Smooth muscle cell (in vitro differentiated cells): ENCODE data around the gene COQ10B. TPM values are rescaled to one million over a fixed set of nuclear protein-coding genes. Genes with fewer than 3 reads are reported as not detected.
A peak's percentile ranks its signal among the peaks of the same experiment; 100 is the strongest.

ENCODE experiments used
- DNase-seq: peaks from one replicate; lab custom pipeline; 2025; ENCODE audit not compliant: unreplicated experiment; lab: John Stamatoyannopoulos, UW
- H2AFZ ChIP-seq: fragments of 200-600 bp; sonication (generic); 2 replicates; pipeline ENCODE4 v1.6.0; 2016; ENCODE audit warnings: antibody characterized with exemption, low read depth, mild to moderate bottlenecking
- H3F3A ChIP-seq: fragments of 200-600 bp; sonication (generic); 2 replicates; pipeline ENCODE4 v1.6.0; 2017; ENCODE audit warnings: antibody characterized with exemption, low read depth
- H3K27ac ChIP-seq: fragments of 200-600 bp; sonication (generic); 2 replicates; pipeline ENCODE4 v1.5.1; 2016; ENCODE audit warnings: low read depth, mild to moderate bottlenecking
- H3K27me3 ChIP-seq: fragments of 200-600 bp; sonication (generic); 2 replicates; pipeline ENCODE4 v1.6.1; 2016; ENCODE audit warnings: low read depth, mild to moderate bottlenecking
- H3K36me3 ChIP-seq: fragments of 200-600 bp; sonication (generic); 2 replicates; pipeline ENCODE4 v1.5.1; 2016; ENCODE audit warnings: low read depth
- H3K4me1 ChIP-seq: fragments of 200-600 bp; sonication (generic); 2 replicates; pipeline ENCODE4 v1.5.1; 2016; ENCODE audit warnings: low read depth
- H3K4me2 ChIP-seq: fragments of 200-600 bp; sonication (generic); 2 replicates; pipeline ENCODE4 v1.6.0; 2016; ENCODE audit warnings: mild to moderate bottlenecking
- H3K4me3 ChIP-seq: fragments of 200-600 bp; sonication (generic); 2 replicates; pipeline ENCODE4 v1.5.1; 2016; ENCODE audit warnings: mild to moderate bottlenecking
- H3K79me2 ChIP-seq: fragments of 200-600 bp; sonication (generic); 2 replicates; pipeline ENCODE4 v1.6.0; 2016; ENCODE audit warnings: low read depth, mild to moderate bottlenecking
- H3K9ac ChIP-seq: fragments of 200-600 bp; sonication (generic); 2 replicates; pipeline ENCODE4 v1.6.0; 2016; ENCODE audit warnings: low read depth
- H3K9me3 ChIP-seq: fragments of 200-600 bp; sonication (generic); replicated peaks from 2 replicates; pipeline ENCODE4 v1.5.1; 2016; ENCODE audit warnings: low read depth
- H4K20me1 ChIP-seq: fragments of 200-600 bp; sonication (generic); 2 replicates; pipeline ENCODE4 v1.6.0; 2016; ENCODE audit warnings: low read depth
- WGBS: methylation state at CpG from one replicate; pipeline ENCODE4 v1.1.7; 2016; ENCODE audit warnings: low lambda C conversion rate; 5-methylcytosine and 5-hydroxymethylcytosine counted together
- polyA plus RNA-seq: library from polyadenylated mRNA; unstranded; fragments of >200 nt; fragmentation: Nextera tagmentation; extraction: Ambion mirVana; gene quantifications from 2 replicates; pipeline ENCODE4 v1.2.1, GENCODE V29; 2016
- small RNA-seq: library from RNA; depleted of rRNA; stranded (forward); fragments of <200 nt; gene quantifications from one replicate; pipeline ENCODE3, GENCODE V24; 2014
- total RNA-seq: library from RNA; depleted of rRNA; stranded (reverse); fragments of >200 nt; gene quantifications from 2 replicates; pipeline ENCODE4 v1.2.3, GENCODE V29; 2014
- TF ChIP-seq, protein P1 (sequence below): fragments of 200-600 bp; sonication (generic); IDR thresholded peaks from 2 replicates; pipeline ENCODE4 v1.5.1; 2017; ENCODE audit warnings: borderline replicate concordance, mild to moderate bottlenecking, antibody characterized with exemption; ENCODE audit not compliant: insufficient read depth, poor library complexity, severe bottlenecking

Gene COQ10B
- total and polyA plus RNA-seq, 2 experiments from 2014 or later = 50.6 to 61.5 TPM

DNA sequence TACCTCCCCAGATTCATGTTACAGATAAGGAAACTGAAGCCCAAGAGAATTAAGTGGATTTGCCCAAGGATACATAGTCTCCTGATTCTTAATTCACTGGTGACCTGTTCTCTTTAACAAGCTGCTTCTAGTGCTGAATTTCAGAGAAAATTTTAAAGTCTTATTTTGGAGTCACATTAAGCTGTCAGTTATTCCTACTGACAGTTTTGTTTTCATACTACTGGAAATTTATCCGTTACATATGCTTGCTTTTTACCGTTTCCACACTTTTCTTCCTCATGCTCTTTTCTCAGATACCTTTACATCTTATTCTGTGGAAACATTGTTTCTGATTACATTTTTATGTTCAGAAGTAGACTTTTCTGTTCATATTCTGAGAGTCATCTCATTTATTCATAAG is 63.8 kb downstream of the COQ10B start:
- peak overlapping the region; percentile 58 for H3K27ac ChIP-seq
- peak overlapping the region; percentile 97 for H3K4me3 ChIP-seq
- peak overlapping the region; percentile 92 for H3K9ac ChIP-seq
- H3K4me1 ChIP-seq = peaks cover 18% of the 10 kb centered on the region
- H4K20me1 ChIP-seq = peaks cover 53% of the 10 kb centered on the region
- no peak for DNase-seq
- H3K9me3 ChIP-seq = no peaks in the 10 kb centered on the region
- TF ChIP-seq, protein P1, sequence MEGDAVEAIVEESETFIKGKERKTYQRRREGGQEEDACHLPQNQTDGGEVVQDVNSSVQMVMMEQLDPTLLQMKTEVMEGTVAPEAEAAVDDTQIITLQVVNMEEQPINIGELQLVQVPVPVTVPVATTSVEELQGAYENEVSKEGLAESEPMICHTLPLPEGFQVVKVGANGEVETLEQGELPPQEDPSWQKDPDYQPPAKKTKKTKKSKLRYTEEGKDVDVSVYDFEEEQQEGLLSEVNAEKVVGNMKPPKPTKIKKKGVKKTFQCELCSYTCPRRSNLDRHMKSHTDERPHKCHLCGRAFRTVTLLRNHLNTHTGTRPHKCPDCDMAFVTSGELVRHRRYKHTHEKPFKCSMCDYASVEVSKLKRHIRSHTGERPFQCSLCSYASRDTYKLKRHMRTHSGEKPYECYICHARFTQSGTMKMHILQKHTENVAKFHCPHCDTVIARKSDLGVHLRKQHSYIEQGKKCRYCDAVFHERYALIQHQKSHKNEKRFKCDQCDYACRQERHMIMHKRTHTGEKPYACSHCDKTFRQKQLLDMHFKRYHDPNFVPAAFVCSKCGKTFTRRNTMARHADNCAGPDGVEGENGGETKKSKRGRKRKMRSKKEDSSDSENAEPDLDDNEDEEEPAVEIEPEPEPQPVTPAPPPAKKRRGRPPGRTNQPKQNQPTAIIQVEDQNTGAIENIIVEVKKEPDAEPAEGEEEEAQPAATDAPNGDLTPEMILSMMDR = no peak
- no peak overlapping the region for H2AFZ ChIP-seq
- no peaks in the 10 kb centered on the region for H3K36me3 ChIP-seq
- no peaks in the 10 kb centered on the region for H3K27me3 ChIP-seq
- 71% methylated on average over 2 of the region's 2 CpGs for WGBS
- peaks cover 7% of the 10 kb centered on the region for H3F3A ChIP-seq
- H3K79me2 ChIP-seq = peaks cover 63% of the 10 kb centered on the region
- H3K4me2 ChIP-seq = peak overlapping the region; percentile 90

Small RNA genes within 50 kb of the gene (small RNA-seq; reads per million reads assigned to genes)
- gene RF00394 (not detected), gene RNU6-1029P (not detected)

Other genes with a start within 250 kb of the COQ10B start
- 5.5 and 6.0 TPM in 2 replicates for gene ANKRD44, start 142.8 kb upstream of the COQ10B start, total RNA-seq
- 2.4 and 3.6 TPM in 2 replicates for gene ANKRD44, start 142.8 kb upstream of the COQ10B start, polyA plus RNA-seq
- gene SF3B1, start 18.5 kb upstream of the COQ10B start, total RNA-seq = 729 and 781 TPM in 2 replicates
- 192 and 193 TPM in 2 replicates for gene SF3B1, start 18.5 kb upstream of the COQ10B start, polyA plus RNA-seq
- gene HSPD1, start 46.3 kb downstream of the COQ10B start, total RNA-seq = 139 and 145 TPM in 2 replicates
- 142 and 152 TPM in 2 replicates for gene HSPD1, start 46.3 kb downstream of the COQ10B start, polyA plus RNA-seq
- 116 and 132 TPM in 2 replicates for gene HSPE1, start 46.8 kb downstream of the COQ10B start, total RNA-seq
- gene HSPE1, start 46.8 kb downstream of the COQ10B start, polyA plus RNA-seq = 158 and 174 TPM in 2 replicates
- gene MOB4, start 62.5 kb downstream of the COQ10B start, total RNA-seq = 73.1 and 84.7 TPM in 2 replicates
- 62.9 and 69.3 TPM in 2 replicates for gene MOB4, start 62.5 kb downstream of the COQ10B start, polyA plus RNA-seq
- gene RFTN2, start 222.0 kb downstream of the COQ10B start, total RNA-seq = 15.9 and 29.2 TPM in 2 replicates
- 4.6 and 9.5 TPM in 2 replicates for gene RFTN2, start 222.0 kb downstream of the COQ10B start, polyA plus RNA-seq